ENCODE data around the gene ODF2. TPM values are rescaled to one million over a fixed set of nuclear protein-coding genes. Genes with fewer than 3 reads are reported as not detected.

Gene ODF2
- total RNA-seq, 4 donors from 2014 or later, result 13.2 to 62.3 (median 19.8) TPM

GRCh38 chr9:128428644-128429512 lies 26.9 kb upstream of the ODF2 start:
- in situ Hi-C loops (cut with MboI; ENCODE audit: low pct_ligation_motif_present in 1 of 4, low pct_unique_long_range_greater_than_20kb in 1 of 4, low sequenced_read_pairs in 3 of 4), result no loop called here
- TF ChIP-seq CTCF (IDR thresholded peaks at IDR 0.05) (no peak), POLR2A (IDR thresholded peaks at IDR 0.05) (no peak), POLR2AphosphoS5 (IDR thresholded peaks at IDR 0.05) (no peak), EP300 (IDR thresholded peaks at IDR 0.05; ENCODE audit: low read depth) (no peak)
- H3K36me3 ChIP-seq, result no peaks in the 10 kb centered on the region
- H3K9me3 ChIP-seq, result no peaks in the 10 kb centered on the region
- no peaks in the 10 kb centered on the region for H3K4me1 ChIP-seq
- 73 to 81% methylated on average over 12 to 20 of the region's 22 CpGs for WGBS, 2 donors (ENCODE audit: low coverage in 1 of 2)
- H3K4me3 ChIP-seq, result no peak overlapping the region
- H3K27ac ChIP-seq, result no peak overlapping the region
- intact Hi-C loops (cut with DNase I; ENCODE audit: low total_unique reads), result no loop called here
- no peaks in the 10 kb centered on the region for H3K27me3 ChIP-seq
- DNase-seq, result no peak

- Histone ChIP-seq H3K27ac (no peak overlapping the region), H3K36me3 (no peaks in the 10 kb centered on the region), H3K4me1 (no peaks in the 10 kb centered on the region), H3K9me3 (no peaks in the 10 kb centered on the region), H3K27me3 (no peaks in the 10 kb centered on the region), H3K4me3 (no peak overlapping the region)
- in situ Hi-C loops (cut with MboI; ENCODE audit: low pct_ligation_motif_present in 1 of 4, low pct_unique_long_range_greater_than_20kb in 1 of 4, low sequenced_read_pairs in 3 of 4) (no loop called here), intact Hi-C loops (cut with DNase I; ENCODE audit: low total_unique reads) (no loop called here)
- 90% methylated on average over 11 to 13 of the region's 13 CpGs for WGBS, 2 donors (ENCODE audit: low coverage in 1 of 2)
- TF ChIP-seq CTCF (IDR thresholded peaks at IDR 0.05), result no peak
- DNase-seq, result no peak
Measured at GRCh38 chr9:128429513-128430086, 26.2 kb upstream of the ODF2 start.

- Histone ChIP-seq H3K27ac (no peak overlapping the region), H3K4me3 (no peak overlapping the region), H3K4me1 (no peaks in the 10 kb centered on the region), H3K27me3 (no peaks in the 10 kb centered on the region), H3K36me3 (no peaks in the 10 kb centered on the region), H3K9me3 (no peaks in the 10 kb centered on the region)
- 80 to 90% methylated on average over 4 to 5 of the region's 8 CpGs for WGBS, 2 donors (ENCODE audit: low coverage in 1 of 2)
- TF ChIP-seq POLR2AphosphoS5 (IDR thresholded peaks at IDR 0.05), result no peak
- TF ChIP-seq POLR2A (IDR thresholded peaks at IDR 0.05), result no peak
- TF ChIP-seq EP300 (IDR thresholded peaks at IDR 0.05; ENCODE audit: low read depth), result no peak
- no peak for TF ChIP-seq CTCF (IDR thresholded peaks at IDR 0.05)
- in situ Hi-C loops (cut with MboI; ENCODE audit: low pct_ligation_motif_present in 1 of 4, low pct_unique_long_range_greater_than_20kb in 1 of 4, low sequenced_read_pairs in 3 of 4) (no loop called here), intact Hi-C loops (cut with DNase I; ENCODE audit: low total_unique reads) (no loop called here)
- DNase-seq, result no peak
Measured at GRCh38 chr9:128431207-128431606, 24.6 kb upstream of the ODF2 start.

- in situ Hi-C loops (cut with MboI; ENCODE audit: low pct_ligation_motif_present in 1 of 4, low pct_unique_long_range_greater_than_20kb in 1 of 4, low sequenced_read_pairs in 3 of 4), result no loop called here
Measured at GRCh38 chr9:128434340-128434739, 21.5 kb upstream of the ODF2 start.

More at GRCh38 chr9:128434340-128434739, 21.5 kb upstream of the ODF2 start:
- Histone ChIP-seq H3K4me3 (no peak overlapping the region), H3K4me1 (no peaks in the 10 kb centered on the region), H3K27me3 (no peaks in the 10 kb centered on the region), H3K36me3 (no peaks in the 10 kb centered on the region), H3K9me3 (no peaks in the 10 kb centered on the region), H3K27ac (no peak overlapping the region)
- intact Hi-C loops (cut with DNase I; ENCODE audit: low total_unique reads), result no loop called here
- DNase-seq, result no peak
- WGBS, 2 donors (ENCODE audit: low coverage in 1 of 2), result 92% methylated on average over 15 of the region's 17 CpGs; no CpG with 5 or more reads in 1 of the 2 donors
- TF ChIP-seq POLR2AphosphoS5 (IDR thresholded peaks at IDR 0.05) (no peak), POLR2A (IDR thresholded peaks at IDR 0.05) (no peak), CTCF (IDR thresholded peaks at IDR 0.05) (no peak), EP300 (IDR thresholded peaks at IDR 0.05; ENCODE audit: low read depth) (no peak)
